ENCODE results near the gene SLC25A12. TPM values are rescaled to one million over a fixed set of nuclear protein-coding genes. Genes with fewer than 3 reads are reported as not detected.

Gene SLC25A12
- total RNA-seq, 2 experiments from 2014 or later: 28.1 to 32.3 TPM

- no peaks in the 10 kb centered on the region for H3K9me2 ChIP-seq (ENCODE audit: insufficient read depth, low read length)
- no TSS peak for BruUV-seq (replicated peaks)
- H2AFZ ChIP-seq (ENCODE audit: low read length): no peak overlapping the region
- no peaks in the 10 kb centered on the region for H3K9me3 ChIP-seq (ENCODE audit: low read length)
- TF ChIP-seq, protein P1, sequence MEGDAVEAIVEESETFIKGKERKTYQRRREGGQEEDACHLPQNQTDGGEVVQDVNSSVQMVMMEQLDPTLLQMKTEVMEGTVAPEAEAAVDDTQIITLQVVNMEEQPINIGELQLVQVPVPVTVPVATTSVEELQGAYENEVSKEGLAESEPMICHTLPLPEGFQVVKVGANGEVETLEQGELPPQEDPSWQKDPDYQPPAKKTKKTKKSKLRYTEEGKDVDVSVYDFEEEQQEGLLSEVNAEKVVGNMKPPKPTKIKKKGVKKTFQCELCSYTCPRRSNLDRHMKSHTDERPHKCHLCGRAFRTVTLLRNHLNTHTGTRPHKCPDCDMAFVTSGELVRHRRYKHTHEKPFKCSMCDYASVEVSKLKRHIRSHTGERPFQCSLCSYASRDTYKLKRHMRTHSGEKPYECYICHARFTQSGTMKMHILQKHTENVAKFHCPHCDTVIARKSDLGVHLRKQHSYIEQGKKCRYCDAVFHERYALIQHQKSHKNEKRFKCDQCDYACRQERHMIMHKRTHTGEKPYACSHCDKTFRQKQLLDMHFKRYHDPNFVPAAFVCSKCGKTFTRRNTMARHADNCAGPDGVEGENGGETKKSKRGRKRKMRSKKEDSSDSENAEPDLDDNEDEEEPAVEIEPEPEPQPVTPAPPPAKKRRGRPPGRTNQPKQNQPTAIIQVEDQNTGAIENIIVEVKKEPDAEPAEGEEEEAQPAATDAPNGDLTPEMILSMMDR (conservative IDR thresholded peaks at IDR 0.05; ENCODE audit: low read length): no peak
- no peak for TF ChIP-seq EZH2phosphoT487 (IDR thresholded peaks at IDR 0.05; ENCODE audit: borderline replicate concordance, low read depth, low read length)
- peaks cover 60% of the 10 kb centered on the region for H3K36me3 ChIP-seq (ENCODE audit: insufficient read depth, low read length)
- peaks cover 53% of the 10 kb centered on the region for H3K79me2 ChIP-seq (ENCODE audit: insufficient read depth, low read depth, low read length)
- no peak for DNase-seq (ENCODE audit: low spot score)
- CTCF ChIA-PET (ENCODE audit: unreplicated experiment): no interaction called here
- POLR2A ChIA-PET: interaction anchor here (0.6 to 1.3 kb wide), 3 partner anchors 15 to 58 kb away, joined by 3 to 9 read pairs (median 4); no protein-coding TSS in a partner anchor
- H4K20me1 ChIP-seq (ENCODE audit: insufficient read depth, low read length): peaks cover 9% of the 10 kb centered on the region; the same call in 1 of the 2 replicates
- H3K4me3 ChIP-seq (ENCODE audit: low read depth, low read length, poor library complexity, severe bottlenecking): no peak overlapping the region
- H3K4me2 ChIP-seq (ENCODE audit: low read length): no peak overlapping the region
- H3K27ac ChIP-seq (ENCODE audit: low read depth, low read length, poor library complexity, severe bottlenecking): no peak overlapping the region
- no peaks in the 10 kb centered on the region for H3K4me1 ChIP-seq (ENCODE audit: insufficient read depth, low read length, poor library complexity, severe bottlenecking)
- intact Hi-C loops (cut with micrococcal nuclease; ENCODE audit: unreplicated experiment): no loop called here
Observed at GRCh38 chr2:171878481-171878993, 15.5 kb downstream of the SLC25A12 start.

DNA sequence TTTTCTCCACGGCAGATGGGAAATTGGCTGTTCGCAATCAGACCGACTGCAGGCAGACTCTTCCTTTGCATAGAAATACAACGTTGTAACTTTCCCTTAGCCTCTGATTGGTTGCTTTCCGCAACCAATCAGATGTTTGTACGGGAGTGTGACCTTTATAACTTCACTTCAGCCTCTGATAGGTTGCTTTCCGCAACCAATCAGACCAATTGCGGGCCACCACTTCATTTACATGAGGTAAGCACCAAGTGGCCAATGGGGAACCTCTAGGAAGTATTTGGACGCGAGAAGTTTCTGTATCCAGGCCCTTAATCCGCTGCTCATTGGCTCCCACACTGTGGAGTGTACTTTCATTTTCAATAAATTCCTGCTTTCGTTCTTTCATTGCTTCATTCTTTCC is 19.1 kb downstream of the SLC25A12 start:
- H3K4me1 ChIP-seq (ENCODE audit: insufficient read depth, low read length, poor library complexity, severe bottlenecking): no peaks in the 10 kb centered on the region
- DNase-seq (ENCODE audit: low spot score): no peak
- intact Hi-C loops (cut with micrococcal nuclease; ENCODE audit: unreplicated experiment): no loop called here
- TF ChIP-seq EZH2phosphoT487 (IDR thresholded peaks at IDR 0.05; ENCODE audit: borderline replicate concordance, low read depth, low read length): no peak
- TF ChIP-seq, protein P1 (conservative IDR thresholded peaks at IDR 0.05; ENCODE audit: low read length): no peak
- CTCF ChIA-PET (ENCODE audit: unreplicated experiment): no interaction called here
- H2AFZ ChIP-seq (ENCODE audit: low read length): no peak overlapping the region
- H3K27ac ChIP-seq (ENCODE audit: low read depth, low read length, poor library complexity, severe bottlenecking): no peak overlapping the region
- 0 out of 2 replicates have a peak, but pooled peaks cover 4% of the 10 kb centered on the region for H4K20me1 ChIP-seq (ENCODE audit: insufficient read depth, low read length)
- H3K9me3 ChIP-seq (ENCODE audit: low read length): no peaks in the 10 kb centered on the region
- BruUV-seq (replicated peaks): no TSS peak
- no peaks in the 10 kb centered on the region for H3K9me2 ChIP-seq (ENCODE audit: insufficient read depth, low read length)
- H3K79me2 ChIP-seq (ENCODE audit: insufficient read depth, low read depth, low read length): peaks cover 43% of the 10 kb centered on the region
- H3K4me2 ChIP-seq (ENCODE audit: low read length): no peak overlapping the region
- H3K4me3 ChIP-seq (ENCODE audit: low read depth, low read length, poor library complexity, severe bottlenecking): no peak overlapping the region
- POLR2A ChIA-PET: interaction anchor here (0.7 kb wide), 1 partner anchor 149 kb away, joined by 4 read pairs; no protein-coding TSS in a partner anchor
- peaks cover 58% of the 10 kb centered on the region for H3K36me3 ChIP-seq (ENCODE audit: insufficient read depth, low read length)

DNA sequence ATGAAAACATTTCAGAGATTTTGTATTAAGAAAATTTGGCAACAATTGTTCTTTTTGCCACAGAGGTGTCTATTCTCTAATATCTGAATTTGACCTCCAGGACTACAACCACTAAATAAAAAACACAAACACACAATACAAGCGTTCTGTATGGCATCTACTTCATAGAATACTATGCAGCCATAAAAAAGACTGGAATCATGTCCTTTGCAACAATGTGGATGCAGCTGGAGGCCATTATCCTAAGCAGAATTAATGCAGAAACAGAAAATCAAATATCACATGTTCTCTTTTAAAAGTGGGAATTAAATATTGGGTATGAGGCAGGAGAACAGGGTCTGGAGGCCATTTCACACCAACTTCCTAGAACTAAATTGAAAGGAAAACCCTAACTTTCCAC is 19.5 kb downstream of the SLC25A12 start:
- Histone ChIP-seq H2AFZ (ENCODE audit: low read length) (no peak overlapping the region), H3K9me2 (ENCODE audit: insufficient read depth, low read length) (no peaks in the 10 kb centered on the region), H3K9me3 (ENCODE audit: low read length) (no peaks in the 10 kb centered on the region), H3K27ac (ENCODE audit: low read depth, low read length, poor library complexity, severe bottlenecking) (no peak overlapping the region), H3K4me3 (ENCODE audit: low read depth, low read length, poor library complexity, severe bottlenecking) (no peak overlapping the region), H3K4me1 (ENCODE audit: insufficient read depth, low read length, poor library complexity, severe bottlenecking) (no peaks in the 10 kb centered on the region), H3K79me2 (ENCODE audit: insufficient read depth, low read depth, low read length) (peaks cover 41% of the 10 kb centered on the region), H4K20me1 (ENCODE audit: insufficient read depth, low read length) (0 out of 2 replicates have a peak, but pooled peaks cover 4% of the 10 kb centered on the region), H3K4me2 (ENCODE audit: low read length) (no peak overlapping the region), H3K36me3 (ENCODE audit: insufficient read depth, low read length) (peaks cover 63% of the 10 kb centered on the region)
- ChIA-PET CTCF (ENCODE audit: unreplicated experiment) (no interaction called here), POLR2A (no interaction called here)
- TF ChIP-seq, protein P1 (conservative IDR thresholded peaks at IDR 0.05; ENCODE audit: low read length): no peak
- no peak for TF ChIP-seq EZH2phosphoT487 (IDR thresholded peaks at IDR 0.05; ENCODE audit: borderline replicate concordance, low read depth, low read length)
- BruUV-seq (replicated peaks): no TSS peak
- no peak for DNase-seq (ENCODE audit: low spot score)
- intact Hi-C loops (cut with micrococcal nuclease; ENCODE audit: unreplicated experiment): no loop called here

All from OCI-LY7 (cell line).